NCI-H1092 (cell line): ENCODE results near the gene SCP2.

Experiments used
- DNase-seq: peaks from one replicate; lab custom pipeline; 2025; lab: John Stamatoyannopoulos, UW

SCP2 gene

GRCh38 chr1:53037159-53037558, 110.1 kb downstream of the SCP2 start:
- DNase-seq: no peak

DNA sequence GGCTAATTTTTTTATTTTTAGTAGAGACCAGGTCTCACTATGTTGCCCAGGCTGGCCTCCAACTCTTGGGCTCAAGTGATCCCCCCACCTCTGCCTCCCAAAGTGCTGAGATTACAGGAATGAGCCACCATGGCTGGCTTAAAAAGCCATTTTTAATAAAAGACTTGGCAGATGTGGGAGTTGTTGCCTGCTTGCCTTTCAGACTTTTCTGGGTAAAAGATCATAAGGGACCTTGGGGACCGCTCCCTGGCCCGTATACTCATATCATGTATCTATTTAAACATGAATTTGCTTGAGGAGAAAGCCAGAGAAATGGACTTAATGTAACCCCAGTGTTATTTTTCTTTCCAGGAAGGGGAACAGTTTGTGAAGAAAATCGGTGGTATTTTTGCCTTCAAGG, 111.5 kb downstream of the SCP2 start:
- DNase-seq: no peak

- no peak for DNase-seq
Observed at GRCh38 chr1:53043271-53043670, 116.2 kb downstream of the SCP2 start.

DNA sequence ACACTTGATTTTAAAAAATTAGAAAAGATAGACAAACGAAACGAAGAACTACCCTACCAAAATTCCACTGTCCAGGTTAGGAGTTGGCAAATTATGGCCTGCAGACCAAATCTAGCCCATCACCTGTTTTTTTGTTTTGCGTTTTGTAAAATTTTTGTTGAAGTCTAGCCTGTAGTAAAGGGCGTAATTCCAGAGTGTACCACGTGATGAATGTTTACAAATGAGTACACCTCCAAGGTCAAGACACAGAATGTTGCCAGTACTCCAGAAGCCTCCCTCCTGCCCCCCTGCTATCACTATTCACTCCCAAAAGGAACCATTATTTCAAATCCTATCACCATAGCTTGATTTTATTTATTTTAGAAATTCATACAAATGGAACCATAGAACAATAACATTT, 117.8 kb downstream of the SCP2 start:
- DNase-seq: no peak

GRCh38 chr1:53046930-53047329, 119.9 kb downstream of the SCP2 start:
- DNase-seq: no peak

GRCh38 chr1:53047737-53048736, 121.0 kb downstream of the SCP2 start:
- no peak for DNase-seq

- no peak for DNase-seq
Observed at GRCh38 chr1:53048960-53049573, 122.0 kb downstream of the SCP2 start.

GRCh38 chr1:53049574-53049967, 122.5 kb downstream of the SCP2 start:
- DNase-seq: no peak

GRCh38 chr1:53050310-53050709, 123.2 kb downstream of the SCP2 start:
- DNase-seq: no peak

DNA sequence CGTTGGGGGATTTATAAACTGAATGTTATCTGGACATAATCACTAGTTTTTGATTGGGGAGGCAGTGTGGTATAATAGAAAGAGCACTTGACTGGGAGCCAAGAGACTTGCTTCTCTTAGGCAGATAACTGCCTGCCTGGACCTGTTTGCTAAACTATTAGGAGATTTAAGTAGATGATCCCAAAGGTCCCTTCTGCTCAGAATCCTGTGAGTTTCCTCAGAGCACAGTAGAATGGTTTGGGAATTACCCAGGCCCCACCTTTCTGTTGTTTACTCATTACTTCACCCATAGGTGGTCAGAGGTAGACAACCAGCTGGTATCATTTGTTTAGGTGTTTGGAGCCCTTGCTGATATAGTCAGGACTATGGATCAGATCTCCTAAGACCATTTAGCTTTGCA, 124.6 kb downstream of the SCP2 start:
- no peak for DNase-seq

DNA sequence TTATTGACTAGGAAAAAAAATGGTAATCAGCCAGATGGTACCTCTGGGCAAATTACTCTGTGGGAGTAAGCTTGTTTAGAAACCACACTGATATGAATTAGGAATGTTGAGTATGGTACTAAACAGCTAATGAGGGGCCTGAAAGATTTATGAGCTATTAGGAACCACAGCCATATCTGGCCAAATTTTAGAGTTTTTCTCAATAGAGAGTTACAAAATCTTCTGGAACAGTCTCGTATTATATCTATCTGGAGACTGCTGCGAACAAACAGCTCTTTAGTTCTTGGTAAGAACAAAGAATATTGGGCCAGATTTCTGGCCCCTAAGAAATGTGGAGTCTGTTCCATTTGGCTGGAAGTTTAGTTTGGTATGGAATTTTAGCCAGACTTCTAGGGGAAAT, 130.1 kb downstream of the SCP2 start:
- no peak for DNase-seq

- no peak for DNase-seq
Observed at GRCh38 chr1:53060579-53060978, 133.5 kb downstream of the SCP2 start.

DNA sequence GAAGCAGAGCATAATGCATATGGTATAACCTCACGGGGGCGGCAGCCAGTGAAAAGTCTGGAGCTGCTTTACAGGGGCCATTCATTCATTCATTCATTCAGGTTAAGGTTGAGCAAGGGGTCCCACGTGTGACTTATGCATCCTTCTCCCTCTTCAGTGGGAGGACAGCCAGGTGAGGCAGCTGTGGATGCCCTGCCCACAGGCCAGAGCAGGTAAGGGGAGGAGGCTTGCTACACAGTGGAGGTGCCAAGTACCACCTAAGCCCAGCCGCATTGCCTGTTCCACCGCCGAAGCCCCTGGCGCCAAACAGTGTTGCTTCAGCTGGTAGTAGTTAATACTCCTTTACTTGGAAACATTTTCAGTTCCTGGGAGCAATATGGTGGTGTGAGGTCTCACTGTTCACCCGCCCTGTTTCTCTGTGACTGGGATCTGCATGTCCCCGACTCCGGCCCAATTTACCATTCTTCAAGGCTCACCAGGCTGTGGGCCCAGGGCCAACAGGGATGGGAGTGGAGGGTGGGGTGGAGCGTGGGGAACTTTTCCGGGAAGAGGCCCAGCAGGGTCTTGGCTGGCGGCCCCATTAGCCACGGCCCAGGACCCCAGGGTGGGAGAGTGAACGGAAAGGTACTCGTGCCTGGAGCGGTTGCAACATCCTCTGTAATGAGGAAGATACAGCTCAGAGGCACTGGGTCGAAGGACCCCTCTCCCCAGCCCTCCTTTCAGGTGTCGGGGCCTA, 134.2 kb downstream of the SCP2 start:
- no peak for DNase-seq

DNA sequence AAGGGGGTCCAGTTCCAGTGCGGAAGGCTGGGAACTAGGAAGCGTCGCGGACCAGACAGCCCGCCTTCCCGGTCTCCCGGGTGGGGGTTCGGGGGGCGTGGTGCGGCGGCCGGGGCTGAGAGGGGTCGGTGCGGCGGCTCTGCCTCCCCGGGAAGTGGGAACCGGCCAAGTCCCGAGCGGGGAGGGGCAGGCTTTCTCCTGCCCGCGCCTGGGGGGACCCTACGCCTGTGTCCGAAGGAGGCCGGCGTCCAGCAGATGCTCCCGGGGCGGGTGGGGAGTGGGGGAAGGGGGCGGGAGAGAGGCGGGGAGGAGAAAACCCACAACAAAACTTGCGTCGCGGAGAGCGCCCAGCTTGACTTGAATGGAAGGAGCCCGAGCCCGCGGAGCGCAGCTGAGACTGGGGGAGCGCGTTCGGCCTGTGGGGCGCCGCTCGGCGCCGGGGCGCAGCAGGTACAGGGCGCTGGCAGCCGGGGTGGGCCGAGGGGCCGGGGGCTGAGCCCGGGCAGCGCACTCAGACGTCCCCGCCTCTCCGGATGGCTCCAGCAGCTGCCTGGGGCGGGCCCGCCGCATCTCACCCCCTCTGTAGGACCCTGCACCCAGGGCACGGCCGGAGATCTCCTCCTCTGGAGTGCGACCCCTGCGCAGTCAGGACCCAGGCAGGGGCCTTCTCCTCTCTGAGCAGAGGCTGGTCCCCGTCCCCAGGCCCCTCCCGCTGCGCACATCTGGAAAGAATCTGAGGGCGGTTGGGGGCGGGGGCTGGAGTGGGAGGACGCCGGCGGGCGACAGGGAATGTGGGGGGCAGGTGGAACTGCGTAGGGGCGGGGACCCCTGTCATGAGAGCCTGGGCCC, 135.0 kb downstream of the SCP2 start, which contains the start of gene PODN:
Gene PODN (plus strand): TSS at position 355 of the 849 bp plus-strand sequence. CDS start 7,643 bp downstream, outside the sequence.
- DNase-seq: no peak

DNA sequence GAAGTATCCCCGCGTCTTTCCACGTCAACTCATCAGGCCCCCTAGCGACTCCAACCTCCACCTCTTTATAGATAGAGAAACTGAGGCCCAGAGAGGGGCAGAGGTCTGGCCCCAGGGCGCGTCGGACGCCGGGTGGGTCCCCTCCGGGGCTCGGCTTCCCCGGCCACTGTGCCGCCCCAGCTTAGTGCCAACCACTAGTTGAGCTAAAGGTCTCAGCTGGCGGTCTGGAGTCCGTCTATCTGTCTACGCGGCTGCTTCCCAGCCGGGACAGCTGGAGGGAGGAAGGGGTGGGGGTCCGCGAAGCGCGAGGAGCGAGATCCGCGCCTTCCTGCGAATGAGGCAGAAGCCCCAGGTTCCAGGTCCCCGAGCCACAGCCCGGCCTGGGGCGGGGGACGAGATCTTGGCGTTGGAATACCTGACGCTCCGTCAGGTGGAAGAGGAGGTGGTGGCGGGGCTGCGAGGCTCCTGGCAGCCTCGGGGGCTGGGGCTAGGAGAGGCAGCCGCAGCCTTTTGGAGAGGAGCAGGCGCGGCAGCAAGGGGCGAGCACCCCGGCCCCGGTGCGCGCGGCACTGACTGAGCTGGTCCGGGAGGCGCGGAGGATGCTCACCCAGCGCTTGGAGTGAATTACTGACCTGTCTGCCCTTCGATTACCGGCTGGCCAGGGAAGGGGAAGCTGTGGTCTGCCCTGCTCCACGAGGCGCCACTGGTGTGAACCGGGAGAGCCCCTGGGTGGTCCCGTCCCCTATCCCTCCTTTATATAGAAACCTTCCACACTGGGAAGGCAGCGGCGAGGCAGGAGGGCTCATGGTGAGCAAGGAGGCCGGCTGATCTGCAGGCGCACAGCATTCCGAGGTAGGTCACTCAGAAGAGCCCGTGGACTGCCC, 135.9 kb downstream of the SCP2 start:
- no peak for DNase-seq

- no peak for DNase-seq
Observed at GRCh38 chr1:53063744-53064515, 136.9 kb downstream of the SCP2 start.

DNA sequence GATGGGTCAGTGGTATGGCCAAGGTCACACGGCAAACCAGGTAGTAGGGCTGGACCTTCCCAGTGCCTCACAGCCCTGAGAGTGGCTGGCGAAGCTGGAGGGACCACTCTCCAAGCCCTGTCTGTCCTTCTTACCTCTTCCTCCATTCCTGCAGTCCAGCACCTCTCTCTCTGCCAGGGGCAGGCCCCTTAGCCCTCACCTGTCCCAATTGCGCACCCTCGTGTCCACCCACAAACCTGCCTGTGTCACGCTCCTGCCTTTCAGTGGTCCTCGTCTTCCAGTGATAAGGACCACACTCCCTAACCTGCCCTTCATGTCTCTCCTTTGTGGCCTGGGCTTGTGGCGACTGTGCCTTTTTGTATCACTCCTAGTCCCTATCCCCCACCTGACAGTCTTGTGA, 138.3 kb downstream of the SCP2 start:
- no peak for DNase-seq

DNA sequence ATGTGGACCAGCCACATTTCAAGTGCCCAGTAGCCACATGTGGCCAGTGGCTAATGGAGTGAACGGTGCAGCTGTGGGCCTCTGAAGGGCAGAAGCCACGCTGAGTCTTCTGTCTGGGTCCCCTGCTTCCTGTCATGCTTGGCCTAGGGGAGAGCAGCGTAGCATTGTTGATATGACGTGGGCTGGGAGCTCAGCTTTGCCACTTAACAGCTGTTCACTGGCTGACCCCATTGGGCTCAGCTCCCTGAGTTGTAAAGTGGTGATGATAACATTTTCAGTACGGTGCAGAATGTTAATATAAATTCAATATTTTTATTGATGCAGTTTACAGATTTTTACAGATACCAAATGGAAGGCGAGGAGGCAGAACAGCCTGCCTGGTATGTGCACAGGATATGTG, 139.4 kb downstream of the SCP2 start:
- DNase-seq: no peak

GRCh38 chr1:53066891-53067738, 140.0 kb downstream of the SCP2 start:
- DNase-seq: no peak
